Omental fat pad (tissue), 4 donors: Measurements from ENCODE around the gene ARFIP1. TPM values are rescaled to one million over a fixed set of nuclear protein-coding genes. Genes with fewer than 3 reads are reported as not detected.

Source experiments
- ATAC-seq: fragments of 150-250 bp; one replicate; pipeline ENCODE4 v1.9.1; 2016; ENCODE audit warnings: mild to moderate bottlenecking, moderate library complexity; ENCODE audit not compliant: low FRiP score
- DNase-seq: peaks from one replicate; pipeline ENCODE4 v3.0.0-alpha.2; 2019; ENCODE audit warnings: low spot score
- CTCF ChIP-seq, 3 donors: fragments of 450-650 bp; IDR thresholded peaks; one replicate each; pipeline ENCODE4 v1.5.1; 2016 to 2017; ENCODE audit warnings: antibody characterized with exemption in 3 of 3, mild to moderate bottlenecking in 3 of 3, moderate library complexity in 2 of 3
- total RNA-seq, 4 donors: library from RNA; depleted of rRNA; stranded (reverse); fragments of >200 nt; gene quantifications; one replicate each; pipeline ENCODE4 v1.1.0, GENCODE V29; 2016

ARFIP1 gene
- total RNA-seq, 4 donors from 2014 or later = 18.3 to 32.6 (median 25.6) TPM

GRCh38 chr4:152950402-152951274 is 170.9 kb downstream of the ARFIP1 start:
- ATAC-seq = no peak
- TF ChIP-seq CTCF (IDR thresholded peaks at IDR 0.05) = no peak
- DNase-seq = no peak

- ATAC-seq (no peak), DNase-seq (no peak)
- TF ChIP-seq CTCF (IDR thresholded peaks at IDR 0.05) = no peak
Observed at GRCh38 chr4:152951348-152951747, 171.6 kb downstream of the ARFIP1 start.

GRCh38 chr4:152953514-152953913 is 173.8 kb downstream of the ARFIP1 start:
- ATAC-seq = no peak
- no peak for DNase-seq

GRCh38 chr4:152954741-152955140 is 175.0 kb downstream of the ARFIP1 start:
- ATAC-seq (no peak), DNase-seq (no peak)
- TF ChIP-seq CTCF (IDR thresholded peaks at IDR 0.05) = no peak

More at GRCh38 chr4:152953514-152953913, 173.8 kb downstream of the ARFIP1 start:
- TF ChIP-seq CTCF (IDR thresholded peaks at IDR 0.05) = no peak

- ATAC-seq = no peak
- TF ChIP-seq CTCF (IDR thresholded peaks at IDR 0.05) = no peak
- DNase-seq = no peak
Observed at GRCh38 chr4:152956147-152956546, 176.4 kb downstream of the ARFIP1 start.

- DNase-seq (no peak), ATAC-seq (no peak)
- TF ChIP-seq CTCF (IDR thresholded peaks at IDR 0.05) = no peak
Observed at GRCh38 chr4:152956650-152957436, 177.1 kb downstream of the ARFIP1 start.
